ENCODE data around the gene CACNA1C.

CACNA1C gene

DNA sequence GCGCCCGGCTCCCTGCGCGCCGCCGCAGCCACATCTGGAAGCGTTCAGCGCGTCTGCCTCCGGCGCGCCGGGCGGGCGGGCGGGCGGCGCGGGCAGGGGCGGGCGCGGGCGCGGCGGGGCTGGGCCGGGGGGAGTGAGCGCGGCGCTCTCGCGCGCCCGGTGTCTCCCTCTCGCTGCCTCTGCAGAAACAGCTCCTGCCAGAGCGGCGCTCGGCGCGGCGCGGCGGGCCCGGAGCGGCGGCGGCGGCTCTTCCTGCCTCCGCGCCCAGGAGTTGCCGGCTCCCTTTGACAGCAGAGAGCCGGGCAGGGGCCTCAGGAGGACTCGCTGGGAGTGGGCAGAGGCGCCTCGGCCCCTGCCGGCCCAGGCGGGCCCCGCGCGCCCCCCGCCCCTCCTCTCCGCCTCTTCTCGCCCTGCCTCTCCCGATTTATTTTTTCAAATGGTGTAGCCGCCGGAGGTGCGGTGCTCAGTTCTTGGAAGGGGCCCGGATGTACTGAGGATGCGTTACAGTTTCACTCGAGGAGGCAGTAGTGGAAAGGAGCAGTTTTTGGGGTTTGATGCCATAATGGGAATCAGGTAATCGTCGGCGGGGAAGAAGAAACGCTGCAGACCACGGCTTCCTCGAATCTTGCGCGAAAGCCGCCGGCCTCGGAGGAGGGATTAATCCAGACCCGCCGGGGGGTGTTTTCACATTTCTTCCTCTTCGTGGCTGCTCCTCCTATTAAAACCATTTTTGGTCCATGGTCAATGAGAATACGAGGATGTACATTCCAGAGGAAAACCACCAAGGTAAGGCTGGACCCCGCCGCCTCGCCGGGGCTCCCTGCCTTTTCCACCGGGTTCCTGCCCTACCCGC lies at the start of gene CACNA1C:
Gene CACNA1C (plus strand): TSS at position 162 of the 853 bp plus-strand sequence. CDS start 576 bp downstream, at position 738.
- peak in 6 of 14 donors; percentile 11 to 66 (median 50) for DNase-seq

GRCh38 chr12:2003676-2004112 lies 49.1 kb upstream of the CACNA1C start:
- DNase-seq, result no peak

- DNase-seq, result peak; percentile 73 to 97 (median 92)
Observed at GRCh38 chr12:2004113-2004929, 48.5 kb upstream of the CACNA1C start, which contains the start of gene DCP1B. Gene DCP1B, minus strand, starts transcription at chr12:2004457. Its CDS starts 26 bp downstream, at chr12:2004431.

- DNase-seq, result no peak
Observed at GRCh38 chr12:2008677-2009076, 44.1 kb upstream of the CACNA1C start.

DNA sequence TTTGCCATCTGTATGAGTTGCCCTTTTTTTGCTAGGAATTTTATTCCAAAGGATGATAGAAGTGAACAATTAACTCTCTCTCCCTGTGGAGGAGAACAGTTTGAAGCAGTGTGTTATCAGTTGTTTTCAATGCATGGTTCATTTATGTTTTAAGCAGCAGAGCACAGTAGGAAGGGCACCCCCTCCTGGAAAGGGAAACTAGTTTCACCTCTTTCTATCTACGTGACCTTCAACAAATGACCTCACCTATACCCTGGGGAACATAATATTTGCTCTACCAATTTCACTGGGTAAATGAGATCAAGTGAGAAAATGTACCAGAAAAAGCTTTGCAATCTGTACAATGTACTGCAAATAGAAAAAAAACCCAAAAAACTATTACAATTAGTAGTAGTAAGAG lies 43.2 kb upstream of the CACNA1C start:
- no peak for DNase-seq

GRCh38 chr12:2011643-2012607 lies 40.9 kb upstream of the CACNA1C start:
- DNase-seq, result no peak

GRCh38 chr12:2013086-2013485 lies 39.7 kb upstream of the CACNA1C start:
- no peak for DNase-seq

DNA sequence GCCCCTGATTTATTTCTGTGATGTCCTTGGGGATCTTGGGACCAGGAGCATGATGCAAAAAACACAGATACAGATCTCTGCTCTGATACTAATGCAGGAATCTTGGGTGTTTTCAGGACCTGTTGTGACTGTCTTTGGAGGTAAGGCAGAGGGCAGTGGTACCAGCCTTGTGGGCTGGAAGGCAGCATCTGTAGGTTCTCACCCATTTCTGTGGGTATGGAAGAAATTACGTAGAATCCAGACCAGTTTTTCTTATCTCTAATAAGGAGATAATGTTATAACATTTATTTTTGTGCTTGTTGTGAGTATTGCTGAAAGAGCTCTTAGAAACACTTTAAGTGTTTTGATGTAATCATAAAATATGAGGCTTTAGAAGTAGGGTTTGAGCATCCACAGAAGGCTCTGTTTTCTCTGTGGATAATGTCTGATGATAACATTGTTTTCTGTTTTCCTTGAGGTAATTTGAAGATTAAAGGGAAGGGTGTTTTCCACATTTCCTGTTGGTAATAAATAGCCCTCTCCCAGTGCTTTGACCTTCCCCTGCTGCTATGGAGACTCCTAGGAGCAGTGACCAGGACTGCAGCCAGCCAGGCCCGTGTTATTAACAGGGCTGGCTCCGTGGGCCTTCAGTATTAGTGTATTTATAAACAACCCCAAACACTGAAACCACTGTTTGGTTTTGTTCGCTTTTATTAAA lies 39.1 kb upstream of the CACNA1C start:
- DNase-seq, result peak in 3 of 14 donors; percentile 4 to 13 (median 13)

DNA sequence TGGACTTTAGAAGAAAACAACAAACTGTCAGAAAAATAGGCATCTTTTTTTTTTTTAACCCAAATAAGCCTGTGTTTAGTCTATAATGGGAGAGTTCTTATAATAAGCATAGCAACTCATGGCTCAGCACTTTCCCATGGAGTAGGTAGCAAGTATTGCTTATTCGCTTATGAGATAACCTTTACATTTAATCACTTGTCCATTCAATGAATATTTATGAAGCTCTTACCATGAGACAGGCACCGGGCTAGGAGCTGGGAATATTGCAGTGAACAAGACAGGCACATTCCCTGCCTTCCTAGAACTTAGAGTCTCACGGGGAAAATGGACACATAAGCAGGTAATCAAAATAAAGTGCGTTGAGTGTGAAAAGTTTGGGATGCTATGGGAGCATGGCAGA lies 38.6 kb upstream of the CACNA1C start:
- DNase-seq, result no peak

DNA sequence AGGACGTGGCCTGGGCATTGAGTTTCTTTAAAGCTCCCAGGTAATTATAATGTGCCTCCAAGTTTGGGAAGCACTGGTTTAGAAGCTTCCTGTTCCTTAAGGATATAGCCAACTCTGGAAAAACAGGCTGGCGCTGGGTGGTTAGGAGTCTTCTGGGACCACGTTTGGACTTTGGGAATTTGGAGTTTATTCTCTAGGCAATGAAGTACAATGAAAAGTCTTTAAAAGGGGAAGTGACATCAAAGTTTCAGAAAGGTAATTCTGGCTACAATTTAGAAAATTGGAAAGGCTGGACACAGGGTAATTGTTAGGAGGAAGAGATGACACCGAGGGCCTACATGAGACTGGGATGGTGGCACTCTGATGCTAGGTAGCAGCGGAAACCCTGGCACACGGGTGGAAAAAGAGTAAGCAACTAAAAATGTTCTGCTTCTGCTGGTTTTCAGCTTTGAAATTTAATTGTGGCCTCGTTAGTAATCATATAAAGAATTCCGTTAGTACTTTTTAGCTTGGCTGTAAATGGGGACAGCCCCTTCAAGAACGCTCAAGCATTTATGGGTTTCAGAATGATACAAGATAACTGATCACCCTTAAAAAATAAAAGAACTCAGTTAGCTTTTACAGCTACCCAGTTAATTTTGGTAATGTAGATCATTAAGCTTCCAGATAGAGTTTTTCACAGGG lies 35.8 kb upstream of the CACNA1C start:
- DNase-seq, result no peak

- peak in 1 of 14 donors; percentile 31 for DNase-seq
Observed at GRCh38 chr12:2017546-2018337, 35.0 kb upstream of the CACNA1C start.

GRCh38 chr12:2018391-2018790 lies 34.4 kb upstream of the CACNA1C start:
- no peak for DNase-seq

DNA sequence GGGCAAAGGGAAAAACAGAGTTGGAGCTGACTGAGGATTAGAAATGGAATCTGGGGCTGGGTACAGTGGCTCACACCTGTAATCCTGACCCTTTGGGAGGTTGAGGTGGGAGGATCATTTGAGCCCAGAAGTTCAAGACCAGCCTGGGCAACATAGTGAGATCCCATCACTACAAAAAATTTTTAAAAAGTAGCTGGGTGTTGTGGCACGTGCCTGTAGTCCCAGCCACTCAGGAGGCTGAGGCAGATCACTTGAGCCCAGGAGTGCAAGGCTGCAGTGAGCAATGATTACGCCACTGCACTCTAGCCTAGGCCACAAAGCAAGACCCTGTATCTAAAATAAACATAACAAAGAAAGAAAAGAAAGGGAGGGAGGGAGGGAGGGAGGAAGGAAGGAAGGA lies 33.7 kb upstream of the CACNA1C start:
- DNase-seq, result no peak

DNA sequence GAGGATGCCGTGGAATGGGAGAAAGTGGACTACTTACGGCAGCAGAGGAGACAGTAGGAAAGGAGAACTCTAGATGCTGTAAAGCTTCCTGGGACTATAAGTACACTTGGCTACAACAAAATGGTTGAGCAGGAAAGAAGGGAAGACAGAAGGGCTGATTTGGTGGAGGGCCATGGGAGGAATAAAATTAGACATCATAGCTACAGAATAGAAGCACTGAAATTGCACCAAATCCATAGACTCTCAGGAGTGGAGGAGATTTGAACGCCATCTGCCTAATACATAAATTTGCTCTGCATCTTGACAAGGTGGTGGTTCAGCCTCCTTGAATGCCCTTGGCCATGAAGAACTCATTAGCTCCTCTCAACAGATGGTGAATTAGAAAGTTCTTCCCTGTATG lies 32.3 kb upstream of the CACNA1C start:
- DNase-seq, result no peak

GRCh38 chr12:2023365-2023764 lies 29.4 kb upstream of the CACNA1C start:
- no peak for DNase-seq

- no peak for DNase-seq
Observed at GRCh38 chr12:2027351-2027750, 25.4 kb upstream of the CACNA1C start.

DNA sequence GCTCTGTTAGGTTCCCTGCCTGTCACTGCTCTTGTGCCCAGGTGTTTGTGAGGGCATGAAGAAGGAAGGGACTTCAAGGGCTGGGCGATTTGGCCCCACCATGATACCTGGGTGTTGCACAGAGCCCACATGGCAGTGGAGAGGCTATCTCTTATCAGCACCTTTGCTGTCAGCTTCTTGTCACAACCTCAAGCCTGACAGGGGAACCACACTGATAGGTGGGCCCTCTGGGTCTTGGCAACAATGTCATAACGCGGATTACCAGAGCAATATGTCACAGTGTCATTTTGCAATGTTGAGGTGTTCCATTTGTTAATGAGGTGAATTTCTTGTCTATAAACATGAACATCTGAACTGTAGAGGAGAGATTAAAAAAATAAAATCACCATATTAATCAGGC lies 22.9 kb upstream of the CACNA1C start:
- DNase-seq, result no peak

- peak in 1 of 14 donors; percentile 31 for DNase-seq
Observed at GRCh38 chr12:2032506-2032905, 20.3 kb upstream of the CACNA1C start.

DNA sequence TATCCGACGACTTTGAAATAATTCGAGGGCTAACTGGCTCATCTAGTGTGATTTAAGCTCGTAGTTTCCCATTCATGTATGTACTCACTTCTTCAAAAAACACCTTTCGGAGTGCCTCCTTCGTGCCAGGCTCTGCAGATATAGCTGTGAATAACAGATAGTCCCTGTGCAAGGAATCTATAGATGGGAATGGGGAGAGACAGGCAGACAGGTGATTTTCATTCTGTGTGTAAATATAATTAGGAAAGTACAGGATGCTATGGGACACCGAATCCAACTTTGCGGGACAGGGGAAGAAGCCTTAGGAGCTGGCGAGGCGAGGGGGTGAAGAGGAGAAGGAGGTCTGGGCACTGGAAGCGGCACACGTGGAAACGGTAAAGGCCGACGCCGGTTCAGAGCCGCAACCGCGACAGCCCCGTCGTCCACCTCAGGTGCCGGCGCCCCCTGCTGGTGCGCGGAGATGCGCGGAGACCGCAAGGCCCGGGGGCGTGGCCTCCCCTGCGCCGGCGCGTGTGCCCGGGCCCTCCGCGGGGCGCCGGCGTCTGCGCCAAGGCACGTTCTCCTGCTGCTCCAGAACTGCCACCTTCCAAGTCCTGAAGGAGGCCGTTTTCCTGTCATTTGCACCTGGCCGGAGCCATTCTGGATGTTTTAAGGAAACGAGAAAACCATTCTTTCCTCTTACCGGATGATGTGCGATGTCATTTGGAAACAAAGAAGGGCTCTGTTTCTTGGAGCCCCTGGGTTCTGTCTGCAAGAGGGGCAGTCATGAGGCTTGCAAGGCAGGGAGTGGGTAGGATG lies 18.0 kb upstream of the CACNA1C start:
- peak in 13 of 14 donors; percentile 38 to 87 (median 69) for DNase-seq
